G401 (cell line): ENCODE results near the gene GORASP1. TPM values are rescaled to one million over a fixed set of nuclear protein-coding genes. Genes with fewer than 3 reads are reported as not detected.

Experiments
- total RNA-seq: library from RNA; depleted of rRNA; stranded (reverse); fragments of >200 nt; shearing (Covaris generic); gene quantifications from 2 replicates; pipeline ENCODE4 v1.2.3, GENCODE V29; 2014; rRNA removed

GORASP1 gene
- total RNA-seq, 1 experiment from 2014 or later = 37.3 TPM

Other genes starting within 250 kb of the GORASP1 start
- not detected in 2 replicates for gene SCN11A, start 55.7 kb downstream of the GORASP1 start, total RNA-seq
- gene WDR48, start 55.6 kb downstream of the GORASP1 start, total RNA-seq = 21.2 and 27.1 TPM in 2 replicates
- 1.2 and 4.8 TPM in 2 replicates for gene TTC21A, start 53 bp upstream of the GORASP1 start, total RNA-seq
- gene CSRNP1, start 46.0 kb upstream of the GORASP1 start, total RNA-seq = 21.5 and 29.1 TPM in 2 replicates
- not detected in 2 replicates for gene XIRP1, start 85.0 kb upstream of the GORASP1 start, total RNA-seq
- gene CX3CR1, start 172.4 kb upstream of the GORASP1 start, total RNA-seq = not detected in 2 replicates
- gene CCR8, start 222.1 kb upstream of the GORASP1 start, total RNA-seq = not detected in 2 replicates